Melanocyte of skin (primary cell): ENCODE measurements around the gene OR4A5. TPM values are rescaled to one million over a fixed set of nuclear protein-coding genes. Genes with fewer than 3 reads are reported as not detected.

Source experiments
- total RNA-seq, 2 donors: library from RNA; depleted of rRNA; stranded (reverse); fragments of >200 nt; gene quantifications; 2 replicates each; pipeline ENCODE4 v1.2.3, GENCODE V29; 2012

The OR4A5 gene, protein sequence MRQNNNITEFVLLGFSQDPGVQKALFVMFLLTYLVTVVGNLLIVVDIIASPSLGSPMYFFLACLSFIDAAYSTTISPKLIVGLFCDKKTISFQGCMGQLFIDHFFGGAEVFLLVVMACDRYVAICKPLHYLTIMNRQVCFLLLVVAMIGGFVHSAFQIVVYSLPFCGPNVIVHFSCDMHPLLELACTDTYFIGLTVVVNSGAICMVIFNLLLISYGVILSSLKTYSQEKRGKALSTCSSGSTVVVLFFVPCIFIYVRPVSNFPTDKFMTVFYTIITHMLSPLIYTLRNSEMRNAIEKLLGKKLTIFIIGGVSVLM
- total RNA-seq = not detected

GRCh38 chr11:54706532-54706931 lies at the start of gene OR4A5:
TSS of gene OR4A5 (plus strand) at chr11:54706832. CDS start at chr11:54706885, 53 bp downstream.

Other genes with a start within 250 kb of the OR4A5 start
- not detected for gene OR4C46, start 102.8 kb upstream of the OR4A5 start, total RNA-seq